H54 (cell line): ENCODE results near the gene CHM.
"Not testable (repeated sequence)": the region's sequence is repeated elsewhere in the genome, so short reads cannot be mapped to it uniquely, and the experiment has no call there.

Source experiments
- DNase-seq: peaks from one replicate; pipeline ENCODE4 v3.0.0; 2011; ENCODE audit warnings: low spot score, mixed read lengths; ENCODE audit not compliant: insufficient read length
- FAIRE-seq: peaks from 3 replicates; lab custom pipeline; 2011; peaks lifted over from hg19 to GRCh38; lab: Jason Lieb, UNC
- POLR2A ChIP-seq: IDR thresholded peaks from 2 replicates; pipeline ENCODE4 v1.6.1; 2011; ENCODE audit warnings: low read depth, mild to moderate bottlenecking, low read length

The CHM gene

GRCh38 chrX:86047174-86047935 is at the start of gene CHM:
Gene CHM (minus strand): TSS chrX:86047558. CDS start chrX:86047532, 26 bp downstream.
- DNase-seq (peak; percentile 29), FAIRE-seq (peak; percentile 95)
- peak; percentile 47; the same call in 1 of the 2 replicates for TF ChIP-seq POLR2A

- DNase-seq, result no peak
- no peak for FAIRE-seq
- no peak for TF ChIP-seq POLR2A
These were observed 31.3 kb upstream of the CHM start for GRCh38 chrX:86078650-86079049.

- FAIRE-seq, result no peak
- no peak for TF ChIP-seq POLR2A
- DNase-seq, result no peak
These were observed 19.6 kb upstream of the CHM start for GRCh38 chrX:86066998-86067397.

GRCh38 chrX:86061407-86061806 is 14.0 kb upstream of the CHM start:
- FAIRE-seq (no peak), DNase-seq (no peak)

GRCh38 chrX:86051741-86052140 is 4.4 kb upstream of the CHM start:
- no peak for TF ChIP-seq POLR2A
- DNase-seq (no peak), FAIRE-seq (no peak)

More at GRCh38 chrX:86061407-86061806, 14.0 kb upstream of the CHM start:
- TF ChIP-seq POLR2A, result no peak

GRCh38 chrX:86047936-86048280 is 550 bp upstream of the CHM start:
- no peak for DNase-seq
- TF ChIP-seq POLR2A, result no peak
- FAIRE-seq, result no peak

GRCh38 chrX:86044216-86044615 is 3.1 kb downstream of the CHM start:
- FAIRE-seq (no peak), DNase-seq (no peak)
- no peak for TF ChIP-seq POLR2A

- DNase-seq (no peak), FAIRE-seq (no peak)
- TF ChIP-seq POLR2A, result no peak
These were observed 7.5 kb downstream of the CHM start for GRCh38 chrX:86039625-86040568.

GRCh38 chrX:86033385-86033784 is 14.0 kb downstream of the CHM start:
- FAIRE-seq, result no peak
- no peak for DNase-seq
- TF ChIP-seq POLR2A, result no peak

GRCh38 chrX:86028681-86029080 is 18.7 kb downstream of the CHM start:
- DNase-seq, result no peak
- FAIRE-seq, result no peak
- TF ChIP-seq POLR2A, result no peak

- no peak for FAIRE-seq
- DNase-seq, result no peak
- TF ChIP-seq POLR2A, result no peak
These were observed 23.5 kb downstream of the CHM start for GRCh38 chrX:86023811-86024210.

- DNase-seq, result no peak
- FAIRE-seq, result no peak
- no peak for TF ChIP-seq POLR2A
These were observed 25.6 kb downstream of the CHM start for GRCh38 chrX:86021652-86022289.

- no peak for DNase-seq
- no peak for TF ChIP-seq POLR2A
- FAIRE-seq, result no peak
These were observed 31.2 kb downstream of the CHM start for GRCh38 chrX:86016139-86016538.

- DNase-seq, FAIRE-seq: not testable (repeated sequence)
These were observed 32.4 kb downstream of the CHM start for GRCh38 chrX:86014959-86015358.
